Measurements from ENCODE around the gene GRB7.
"Not testable (repeated sequence)": the region's sequence is repeated elsewhere in the genome, so short reads cannot be mapped to it uniquely, and the experiment has no call there.

Gene GRB7

DNA sequence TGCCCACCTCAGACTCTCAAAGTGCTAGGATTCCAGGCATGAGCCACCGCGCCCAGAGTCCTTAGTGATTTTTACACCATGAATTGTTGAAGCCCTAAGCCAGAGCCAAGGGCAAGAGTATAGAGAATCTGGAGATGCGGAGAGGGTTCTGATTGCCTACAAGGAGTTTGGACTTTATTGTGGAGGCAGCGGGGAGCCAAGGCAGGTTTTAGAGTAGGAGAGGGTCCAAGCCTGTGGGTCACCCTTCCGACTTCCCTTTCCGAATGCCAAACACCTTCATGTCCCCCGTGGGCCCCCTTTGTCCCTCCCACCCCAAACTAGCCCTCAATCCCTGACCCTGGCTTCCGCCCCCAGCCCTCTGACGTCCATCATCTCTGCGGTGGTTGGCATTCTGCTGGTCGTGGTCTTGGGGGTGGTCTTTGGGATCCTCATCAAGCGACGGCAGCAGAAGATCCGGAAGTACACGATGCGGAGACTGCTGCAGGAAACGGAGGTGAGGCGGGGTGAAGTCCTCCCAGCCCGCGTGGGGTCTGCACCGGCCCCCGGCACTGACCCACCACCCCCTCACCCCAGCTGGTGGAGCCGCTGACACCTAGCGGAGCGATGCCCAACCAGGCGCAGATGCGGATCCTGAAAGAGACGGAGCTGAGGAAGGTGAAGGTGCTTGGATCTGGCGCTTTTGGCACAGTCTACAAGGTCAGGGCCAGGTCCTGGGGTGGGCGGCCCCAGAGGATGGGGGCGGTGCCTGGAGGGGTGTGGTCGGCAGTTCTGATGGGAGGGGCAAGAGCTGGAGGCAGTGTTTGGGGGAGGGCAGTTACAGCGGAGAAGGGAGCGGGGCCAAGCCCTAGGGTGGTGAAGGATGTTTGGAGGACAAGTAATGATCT is 14.5 kb upstream of the GRB7 start:
- H3K4me3 ChIP-seq (ENCODE audit: low read depth, low read length), result no peak overlapping the region
- TF ChIP-seq, protein P1, sequence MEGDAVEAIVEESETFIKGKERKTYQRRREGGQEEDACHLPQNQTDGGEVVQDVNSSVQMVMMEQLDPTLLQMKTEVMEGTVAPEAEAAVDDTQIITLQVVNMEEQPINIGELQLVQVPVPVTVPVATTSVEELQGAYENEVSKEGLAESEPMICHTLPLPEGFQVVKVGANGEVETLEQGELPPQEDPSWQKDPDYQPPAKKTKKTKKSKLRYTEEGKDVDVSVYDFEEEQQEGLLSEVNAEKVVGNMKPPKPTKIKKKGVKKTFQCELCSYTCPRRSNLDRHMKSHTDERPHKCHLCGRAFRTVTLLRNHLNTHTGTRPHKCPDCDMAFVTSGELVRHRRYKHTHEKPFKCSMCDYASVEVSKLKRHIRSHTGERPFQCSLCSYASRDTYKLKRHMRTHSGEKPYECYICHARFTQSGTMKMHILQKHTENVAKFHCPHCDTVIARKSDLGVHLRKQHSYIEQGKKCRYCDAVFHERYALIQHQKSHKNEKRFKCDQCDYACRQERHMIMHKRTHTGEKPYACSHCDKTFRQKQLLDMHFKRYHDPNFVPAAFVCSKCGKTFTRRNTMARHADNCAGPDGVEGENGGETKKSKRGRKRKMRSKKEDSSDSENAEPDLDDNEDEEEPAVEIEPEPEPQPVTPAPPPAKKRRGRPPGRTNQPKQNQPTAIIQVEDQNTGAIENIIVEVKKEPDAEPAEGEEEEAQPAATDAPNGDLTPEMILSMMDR (IDR thresholded peaks at IDR 0.05; ENCODE audit: low read depth, low read length, missing control alignments), result no peak
- DNase-seq (ENCODE audit: low read depth), result no peak
- in situ Hi-C loops (cut with HindIII; ENCODE audit: low sequenced_read_pairs), result no loop called here

DNA sequence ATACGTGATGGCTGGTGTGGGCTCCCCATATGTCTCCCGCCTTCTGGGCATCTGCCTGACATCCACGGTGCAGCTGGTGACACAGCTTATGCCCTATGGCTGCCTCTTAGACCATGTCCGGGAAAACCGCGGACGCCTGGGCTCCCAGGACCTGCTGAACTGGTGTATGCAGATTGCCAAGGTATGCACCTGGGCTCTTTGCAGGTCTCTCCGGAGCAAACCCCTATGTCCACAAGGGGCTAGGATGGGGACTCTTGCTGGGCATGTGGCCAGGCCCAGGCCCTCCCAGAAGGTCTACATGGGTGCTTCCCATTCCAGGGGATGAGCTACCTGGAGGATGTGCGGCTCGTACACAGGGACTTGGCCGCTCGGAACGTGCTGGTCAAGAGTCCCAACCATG is 13.0 kb upstream of the GRB7 start:
- in situ Hi-C loops (cut with HindIII; ENCODE audit: low sequenced_read_pairs), result no loop called here
- TF ChIP-seq, protein P1 (IDR thresholded peaks at IDR 0.05; ENCODE audit: low read depth, low read length, missing control alignments), result no peak
- no peak for DNase-seq (ENCODE audit: low read depth)
- no peak overlapping the region for H3K4me3 ChIP-seq (ENCODE audit: low read depth, low read length)

DNA sequence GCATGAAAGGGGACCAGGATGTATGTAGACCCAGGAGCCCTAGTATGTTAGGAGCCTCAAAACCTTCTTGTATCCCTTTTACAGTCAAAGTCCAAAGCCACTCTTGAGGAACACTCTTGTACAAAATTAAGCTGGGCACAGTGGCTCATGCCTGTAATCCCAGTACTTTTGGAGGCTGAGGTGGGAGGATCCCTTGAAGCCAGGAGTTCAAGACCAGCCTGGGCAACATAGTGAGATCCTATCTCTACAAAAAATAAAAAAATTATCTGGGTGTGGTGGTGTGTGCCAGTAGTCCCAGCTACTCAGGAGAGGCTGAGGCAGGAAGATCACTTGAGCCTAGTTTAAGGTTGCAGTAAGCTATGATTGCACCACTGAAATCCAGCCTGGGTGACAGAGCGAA is 11.8 kb upstream of the GRB7 start:
- in situ Hi-C loops (cut with HindIII; ENCODE audit: low sequenced_read_pairs); DNase-seq (ENCODE audit: low read depth); H3K4me3 ChIP-seq (ENCODE audit: low read depth, low read length): not testable (repeated sequence)

DNA sequence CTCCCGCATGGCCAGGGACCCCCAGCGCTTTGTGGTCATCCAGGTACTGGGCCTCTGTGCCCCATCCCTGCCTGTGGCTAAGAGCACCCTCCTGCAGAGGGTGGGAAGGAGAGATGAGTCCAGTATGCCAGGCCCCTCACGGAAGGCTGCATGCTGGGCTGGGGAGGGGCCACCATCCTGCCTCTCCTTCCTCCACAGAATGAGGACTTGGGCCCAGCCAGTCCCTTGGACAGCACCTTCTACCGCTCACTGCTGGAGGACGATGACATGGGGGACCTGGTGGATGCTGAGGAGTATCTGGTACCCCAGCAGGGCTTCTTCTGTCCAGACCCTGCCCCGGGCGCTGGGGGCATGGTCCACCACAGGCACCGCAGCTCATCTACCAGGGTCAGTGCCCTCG is 11.1 kb upstream of the GRB7 start:
- no peak overlapping the region for H3K4me3 ChIP-seq (ENCODE audit: low read depth, low read length)
- no peak for DNase-seq (ENCODE audit: low read depth)
- TF ChIP-seq, protein P1 (IDR thresholded peaks at IDR 0.05; ENCODE audit: low read depth, low read length, missing control alignments), result no peak
- in situ Hi-C loops (cut with HindIII; ENCODE audit: low sequenced_read_pairs), result no loop called here

DNA sequence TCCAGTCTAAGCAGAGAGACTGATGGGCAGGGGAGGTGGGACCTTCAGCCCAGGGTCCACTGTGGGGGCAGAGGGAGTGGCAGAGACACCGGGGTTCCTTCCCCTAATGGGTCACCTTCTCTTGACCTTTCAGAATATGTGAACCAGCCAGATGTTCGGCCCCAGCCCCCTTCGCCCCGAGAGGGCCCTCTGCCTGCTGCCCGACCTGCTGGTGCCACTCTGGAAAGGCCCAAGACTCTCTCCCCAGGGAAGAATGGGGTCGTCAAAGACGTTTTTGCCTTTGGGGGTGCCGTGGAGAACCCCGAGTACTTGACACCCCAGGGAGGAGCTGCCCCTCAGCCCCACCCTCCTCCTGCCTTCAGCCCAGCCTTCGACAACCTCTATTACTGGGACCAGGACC is 10.2 kb upstream of the GRB7 start:
- H3K4me3 ChIP-seq (ENCODE audit: low read depth, low read length), result no peak overlapping the region
- DNase-seq (ENCODE audit: low read depth), result no peak
- TF ChIP-seq, protein P1 (IDR thresholded peaks at IDR 0.05; ENCODE audit: low read depth, low read length, missing control alignments), result no peak
- in situ Hi-C loops (cut with HindIII; ENCODE audit: low sequenced_read_pairs), result no loop called here

DNA sequence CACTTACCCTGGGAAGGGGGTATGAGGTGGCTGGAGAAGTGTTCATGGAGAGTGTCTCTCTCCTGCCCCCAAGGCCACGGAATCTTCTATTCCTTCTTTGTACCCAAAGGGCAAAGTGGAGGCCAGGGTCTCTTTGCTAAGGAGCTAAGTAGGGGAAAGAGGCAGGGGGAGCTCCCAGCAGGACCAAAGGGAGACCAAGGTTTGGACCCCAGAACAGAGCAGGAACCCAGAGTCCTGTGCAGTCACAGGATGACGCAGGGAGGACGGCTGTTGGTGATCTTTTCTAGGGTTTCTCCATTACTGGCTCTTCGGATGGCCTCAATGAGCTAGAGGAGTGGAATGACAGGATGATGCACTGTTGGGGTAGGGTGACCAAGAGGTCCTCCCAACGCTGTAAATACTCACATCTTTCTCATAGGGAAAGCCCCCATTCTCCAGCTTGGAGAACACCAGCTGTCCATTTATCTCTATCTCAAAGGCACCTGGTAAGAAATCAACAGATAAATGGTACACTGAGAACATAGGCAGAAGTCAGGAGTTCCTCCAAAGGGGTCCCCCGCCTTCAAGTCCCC is 8.4 kb upstream of the GRB7 start:
- TF ChIP-seq, protein P1 (IDR thresholded peaks at IDR 0.05; ENCODE audit: low read depth, low read length, missing control alignments), result no peak
- peak overlapping the region; percentile 81 for H3K4me3 ChIP-seq (ENCODE audit: low read depth, low read length)
- no peak for DNase-seq (ENCODE audit: low read depth)
- in situ Hi-C loops (cut with HindIII; ENCODE audit: low sequenced_read_pairs), result no loop called here

All from astrocyte of the cerebellum (primary cell).